Measurements from ENCODE around the gene C1orf198. TPM values are rescaled to one million over a fixed set of nuclear protein-coding genes. Genes with fewer than 3 reads are reported as not detected.

The C1orf198 gene
- total and polyA plus RNA-seq, 2 of the 8 experiments (the other 6 are each of a cell fraction or from before 2014, with no cell fraction given), result 30.6 to 45.0 TPM

- Histone ChIP-seq H3K4me2 (ENCODE audit: insufficient read depth in 1 of 2, low read depth in 2 of 2, low read length in 2 of 2) (no peak overlapping the region), H3K27me3 (replicated peaks in 1 of 4; ENCODE audit: control insufficient read depth in 3 of 4, extremely low read depth in 1 of 4, insufficient read depth in 3 of 4, low read length in 3 of 4) (no peaks in the 10 kb centered on the region; a peak in 1 of 7 replicates), H3K9ac (replicated peaks in 1 of 4; ENCODE audit: extremely low read depth in 1 of 4, low read depth in 3 of 4, low read length in 3 of 4) (no peak overlapping the region), H2BK20ac (ENCODE audit: low read length) (no peak overlapping the region), H3K36me3 (ENCODE audit: control insufficient read depth in 2 of 4, insufficient read depth in 4 of 4, low read length in 3 of 4) (no peaks in the 10 kb centered on the region), H3K4me3 (ENCODE audit: extremely low read depth in 1 of 4, insufficient read depth in 2 of 4, low read depth in 3 of 4, low read length in 4 of 4) (no peak overlapping the region), H3K23ac (ENCODE audit: insufficient read length) (no peak overlapping the region), H3K79me2 (ENCODE audit: control insufficient read depth in 1 of 2, insufficient read depth in 2 of 2, low read length in 2 of 2) (no peaks in the 10 kb centered on the region), H3K9me3 (ENCODE audit: insufficient read depth in 2 of 2, low read depth in 1 of 2, low read length in 1 of 2) (no peaks in the 10 kb centered on the region), H3K4me1 (replicated peaks in 1 of 4; ENCODE audit: control insufficient read depth in 3 of 4, insufficient read depth in 4 of 4, low read length in 3 of 4) (no peaks in the 10 kb centered on the region), H3K23me2 (ENCODE audit: low read depth, low read length) (no peaks in the 10 kb centered on the region), H3K4ac (replicated peaks; ENCODE audit: insufficient read length, low read depth, low read length) (no peak overlapping the region), H3K79me1 (ENCODE audit: low read depth, low read length) (no peaks in the 10 kb centered on the region), H3K56ac (replicated peaks; ENCODE audit: insufficient read length, low read depth, low read length) (no peak overlapping the region), H2BK12ac (ENCODE audit: low read depth, low read length) (no peak overlapping the region), H2BK5ac (ENCODE audit: low read depth, low read length) (no peak overlapping the region), H4K20me1 (replicated peaks in 1 of 2; ENCODE audit: control insufficient read depth in 1 of 2, insufficient read depth in 2 of 2, low read length in 2 of 2) (peaks cover 0 to 1% of the 10 kb centered on the region in 2 experiments), H4K91ac (replicated peaks; ENCODE audit: insufficient read length, low read length) (no peak overlapping the region), H4K5ac (ENCODE audit: insufficient read length, low read depth, low read length) (no peak overlapping the region), H3K14ac (ENCODE audit: insufficient read length) (no peak overlapping the region), H3K27ac (ENCODE audit: low read depth, low read length) (no peak overlapping the region), H2BK15ac (ENCODE audit: low read length) (no peak overlapping the region), H4K8ac (ENCODE audit: extremely low read depth, insufficient read depth, low read length) (no peak overlapping the region), H3K18ac (ENCODE audit: extremely low read depth, low read length) (no peak overlapping the region), H2AFZ (ENCODE audit: low read length) (no peak overlapping the region), H2BK120ac (replicated peaks; ENCODE audit: low read depth, low read length) (no peak overlapping the region), H2AK5ac (ENCODE audit: low read depth, low read length) (no peak overlapping the region)
- 87% methylated on average over 9 of the region's 9 CpGs; no CpG with 5 or more reads in 1 of the 2 experiments for WGBS, 2 experiments (ENCODE audit: extremely low coverage in 1 of 2, insufficient coverage in 1 of 2, insufficient read length in 1 of 2, insufficient replicate concordance in 2 of 2, low coverage in 1 of 2, low lambda C conversion rate in 2 of 2, missing lambda C conversion rate in 1 of 2)
- DNase-seq (ENCODE audit: low read depth in 1 of 2, low spot score in 2 of 2) (peak in 1 of 2 experiments; percentile 19), FAIRE-seq (no peak)
- ChIA-PET CTCF (ENCODE audit: partially characterized antibody) (interaction anchor here (0.8 to 2.5 kb wide), 9 partner anchors 9 to 291 kb away, joined by 3 to 6 read pairs (median 3); no protein-coding TSS in a partner anchor), POLR2A (ENCODE audit: partially characterized antibody) (no interaction called here)
Observed at GRCh38 chr1:230800891-230801840, 67.2 kb downstream of the C1orf198 start.
